A549 (cell line): ENCODE results near the gene GIMD1.

ENCODE experiments used
- CTCF ChIP-seq: fragments of >200 bp; sonication (Bioruptor Twin); formaldehyde crosslinking; IDR thresholded peaks from 3 replicates; pipeline ENCODE4 v1.5.1; 2016
- SREBF2 ChIP-seq: fragments of 450-650 bp; IDR thresholded peaks from 2 replicates; pipeline ENCODE4 v1.6.1; 2014; ENCODE audit warnings: mild to moderate bottlenecking, moderate library complexity

- TF ChIP-seq CTCF (no peak), SREBF2 (no peak)
These were observed 45.5 kb downstream of the GIMD1 start for GRCh38 chr4:106323119-106323518.
